ENCODE results near the gene SLC25A21.

SLC25A21 gene

GRCh38 chr14:37129047-37129446, 43.4 kb downstream of the SLC25A21 start:
- H3K4me2 ChIP-seq (ENCODE audit: low read length), result no peak overlapping the region
- H3K4me1 ChIP-seq (ENCODE audit: control insufficient read depth in 1 of 2, insufficient read depth in 2 of 2, low read length in 2 of 2), result no peaks in the 10 kb centered on the region
- H3K14ac ChIP-seq (ENCODE audit: low read length), result no peak overlapping the region
- H3K27me3 ChIP-seq (ENCODE audit: insufficient read depth, low read length), result no peaks in the 10 kb centered on the region
- H4K91ac ChIP-seq (ENCODE audit: low read depth, low read length), result no peak overlapping the region
- H4K12ac ChIP-seq (ENCODE audit: low read depth, low read length), result no peak overlapping the region
- H2BK5ac ChIP-seq (ENCODE audit: low read depth, low read length, poor library complexity), result no peak overlapping the region
- H2AK5ac ChIP-seq (ENCODE audit: low read length), result no peak overlapping the region
- H3K4ac ChIP-seq (ENCODE audit: low read depth, low read length), result no peak overlapping the region
- no peaks in the 10 kb centered on the region for H3K9me3 ChIP-seq (ENCODE audit: insufficient read depth, low read depth, low read length)
- no CpG with 5 or more reads among the region's 7 CpGs for WGBS (ENCODE audit: extremely low coverage, insufficient coverage, insufficient read length)
- no peak overlapping the region for H2BK120ac ChIP-seq (ENCODE audit: insufficient read depth, low read length, poor library complexity)
- no peak overlapping the region for H3K18ac ChIP-seq (ENCODE audit: low read length)
- no peak for DNase-seq
- H3K36me3 ChIP-seq (ENCODE audit: control insufficient read depth in 1 of 2, insufficient read depth in 2 of 2, low read length in 2 of 2), result no peaks in the 10 kb centered on the region
- no peak overlapping the region for H3K27ac ChIP-seq (ENCODE audit: low read depth, low read length)
- H3K4me3 ChIP-seq (ENCODE audit: low read depth, low read length), result no peak overlapping the region
- no peak overlapping the region for H3K9ac ChIP-seq (ENCODE audit: low read length)
- H3K79me2 ChIP-seq (ENCODE audit: control insufficient read depth, insufficient read depth, low read length, poor library complexity), result no peaks in the 10 kb centered on the region
- H3K79me1 ChIP-seq (ENCODE audit: low read length), result no peaks in the 10 kb centered on the region
- H2BK12ac ChIP-seq (ENCODE audit: low read length), result no peak overlapping the region
- no peak overlapping the region for H3K23ac ChIP-seq (ENCODE audit: low read length)
- H4K8ac ChIP-seq (ENCODE audit: low read depth, low read length), result no peak overlapping the region
- no peak overlapping the region for H2AFZ ChIP-seq (ENCODE audit: insufficient read depth, low read length, poor library complexity)

GRCh38 chr14:37124614-37125013, 47.8 kb downstream of the SLC25A21 start:
- no peaks in the 10 kb centered on the region for H3K79me2 ChIP-seq (ENCODE audit: control insufficient read depth, insufficient read depth, low read length, poor library complexity)
- H2BK5ac ChIP-seq (ENCODE audit: low read depth, low read length, poor library complexity), result no peak overlapping the region
- no peak overlapping the region for H4K12ac ChIP-seq (ENCODE audit: low read depth, low read length)
- H3K9me3 ChIP-seq (ENCODE audit: insufficient read depth, low read depth, low read length), result no peaks in the 10 kb centered on the region
- H3K27me3 ChIP-seq (ENCODE audit: insufficient read depth, low read length), result no peaks in the 10 kb centered on the region
- no peak overlapping the region for H3K4ac ChIP-seq (ENCODE audit: low read depth, low read length)
- H3K14ac ChIP-seq (ENCODE audit: low read length), result no peak overlapping the region
- H2BK120ac ChIP-seq (ENCODE audit: insufficient read depth, low read length, poor library complexity), result no peak overlapping the region
- H3K36me3 ChIP-seq (ENCODE audit: control insufficient read depth in 1 of 2, insufficient read depth in 2 of 2, low read length in 2 of 2), result no peaks in the 10 kb centered on the region
- no peak overlapping the region for H2BK12ac ChIP-seq (ENCODE audit: low read length)
- no peak overlapping the region for H4K91ac ChIP-seq (ENCODE audit: low read depth, low read length)
- no peak overlapping the region for H3K23ac ChIP-seq (ENCODE audit: low read length)
- DNase-seq, result no peak
- H3K4me2 ChIP-seq (ENCODE audit: low read length), result no peak overlapping the region
- no peak overlapping the region for H3K18ac ChIP-seq (ENCODE audit: low read length)
- no peak overlapping the region for H4K8ac ChIP-seq (ENCODE audit: low read depth, low read length)
- H3K79me1 ChIP-seq (ENCODE audit: low read length), result peaks cover 2% of the 10 kb centered on the region
- no peak overlapping the region for H2AK5ac ChIP-seq (ENCODE audit: low read length)
- H3K9ac ChIP-seq (ENCODE audit: low read length), result no peak overlapping the region
- no peak overlapping the region for H3K4me3 ChIP-seq (ENCODE audit: low read depth, low read length)
- no peak overlapping the region for H3K27ac ChIP-seq (ENCODE audit: low read depth, low read length)
- WGBS (ENCODE audit: extremely low coverage, insufficient coverage, insufficient read length), result no CpG with 5 or more reads among the region's 3 CpGs
- no peaks in the 10 kb centered on the region for H3K4me1 ChIP-seq (ENCODE audit: control insufficient read depth in 1 of 2, insufficient read depth in 2 of 2, low read length in 2 of 2)
- no peak overlapping the region for H2AFZ ChIP-seq (ENCODE audit: insufficient read depth, low read length, poor library complexity)

GRCh38 chr14:37122919-37123639, 49.3 kb downstream of the SLC25A21 start:
- Histone ChIP-seq H2AFZ (ENCODE audit: insufficient read depth, low read length, poor library complexity) (no peak overlapping the region), H3K4me3 (ENCODE audit: low read depth, low read length) (no peak overlapping the region), H3K23ac (ENCODE audit: low read length) (no peak overlapping the region), H3K4me2 (ENCODE audit: low read length) (no peak overlapping the region), H2BK5ac (ENCODE audit: low read depth, low read length, poor library complexity) (no peak overlapping the region), H2BK120ac (ENCODE audit: insufficient read depth, low read length, poor library complexity) (no peak overlapping the region), H3K4me1 (ENCODE audit: control insufficient read depth in 1 of 2, insufficient read depth in 2 of 2, low read length in 2 of 2) (no peaks in the 10 kb centered on the region), H3K9me3 (ENCODE audit: insufficient read depth, low read depth, low read length) (no peaks in the 10 kb centered on the region), H3K79me2 (ENCODE audit: control insufficient read depth, insufficient read depth, low read length, poor library complexity) (no peaks in the 10 kb centered on the region), H3K9ac (ENCODE audit: low read length) (no peak overlapping the region), H3K18ac (ENCODE audit: low read length) (no peak overlapping the region), H3K79me1 (ENCODE audit: low read length) (peaks cover 2% of the 10 kb centered on the region), H3K36me3 (ENCODE audit: control insufficient read depth in 1 of 2, insufficient read depth in 2 of 2, low read length in 2 of 2) (no peaks in the 10 kb centered on the region), H4K12ac (ENCODE audit: low read depth, low read length) (no peak overlapping the region), H3K14ac (ENCODE audit: low read length) (no peak overlapping the region), H2AK5ac (ENCODE audit: low read length) (no peak overlapping the region), H4K8ac (ENCODE audit: low read depth, low read length) (no peak overlapping the region), H3K27ac (ENCODE audit: low read depth, low read length) (no peak overlapping the region), H4K91ac (ENCODE audit: low read depth, low read length) (no peak overlapping the region), H2BK12ac (ENCODE audit: low read length) (no peak overlapping the region), H3K4ac (ENCODE audit: low read depth, low read length) (no peak overlapping the region), H3K27me3 (ENCODE audit: insufficient read depth, low read length) (no peaks in the 10 kb centered on the region)
- no CpG with 5 or more reads among the region's 7 CpGs for WGBS (ENCODE audit: extremely low coverage, insufficient coverage, insufficient read length)
- DNase-seq, result peak in 1 of 2 donors; percentile 42

GRCh38 chr14:37122288-37122687, 50.1 kb downstream of the SLC25A21 start:
- no peak overlapping the region for H3K4me2 ChIP-seq (ENCODE audit: low read length)
- H3K14ac ChIP-seq (ENCODE audit: low read length), result no peak overlapping the region
- H3K4me1 ChIP-seq (ENCODE audit: control insufficient read depth in 1 of 2, insufficient read depth in 2 of 2, low read length in 2 of 2), result no peaks in the 10 kb centered on the region
- no peak overlapping the region for H2AK5ac ChIP-seq (ENCODE audit: low read length)
- H3K79me1 ChIP-seq (ENCODE audit: low read length), result peaks cover 2% of the 10 kb centered on the region
- H3K27ac ChIP-seq (ENCODE audit: low read depth, low read length), result no peak overlapping the region
- H2BK5ac ChIP-seq (ENCODE audit: low read depth, low read length, poor library complexity), result no peak overlapping the region
- H3K79me2 ChIP-seq (ENCODE audit: control insufficient read depth, insufficient read depth, low read length, poor library complexity), result no peaks in the 10 kb centered on the region
- H3K4ac ChIP-seq (ENCODE audit: low read depth, low read length), result no peak overlapping the region
- no peak overlapping the region for H2AFZ ChIP-seq (ENCODE audit: insufficient read depth, low read length, poor library complexity)
- no peaks in the 10 kb centered on the region for H3K27me3 ChIP-seq (ENCODE audit: insufficient read depth, low read length)
- no peak overlapping the region for H3K18ac ChIP-seq (ENCODE audit: low read length)
- H3K23ac ChIP-seq (ENCODE audit: low read length), result no peak overlapping the region
- no peak overlapping the region for H4K12ac ChIP-seq (ENCODE audit: low read depth, low read length)
- H3K9me3 ChIP-seq (ENCODE audit: insufficient read depth, low read depth, low read length), result no peaks in the 10 kb centered on the region
- no peak overlapping the region for H2BK12ac ChIP-seq (ENCODE audit: low read length)
- H3K36me3 ChIP-seq (ENCODE audit: control insufficient read depth in 1 of 2, insufficient read depth in 2 of 2, low read length in 2 of 2), result no peaks in the 10 kb centered on the region
- peak in 1 of 2 donors; percentile 30 for DNase-seq
- H4K91ac ChIP-seq (ENCODE audit: low read depth, low read length), result no peak overlapping the region
- no peak overlapping the region for H2BK120ac ChIP-seq (ENCODE audit: insufficient read depth, low read length, poor library complexity)
- WGBS (ENCODE audit: extremely low coverage, insufficient coverage, insufficient read length), result no CpG with 5 or more reads among the region's 3 CpGs
- no peak overlapping the region for H3K9ac ChIP-seq (ENCODE audit: low read length)
- no peak overlapping the region for H4K8ac ChIP-seq (ENCODE audit: low read depth, low read length)
- no peak overlapping the region for H3K4me3 ChIP-seq (ENCODE audit: low read depth, low read length)
